GM18907 (cell line): ENCODE data around the gene CYTIP.
"Not testable (repeated sequence)": the region's sequence is repeated elsewhere in the genome, so short reads cannot be mapped to it uniquely, and the experiment has no call there.

ENCODE experiments used
- ATAC-seq: cut with Tn5 transposase; IDR thresholded peaks from one replicate; pipeline ENCODE4 v1.9.1; 2021; ENCODE audit warnings: mild to moderate bottlenecking, moderate library complexity; ENCODE audit not compliant: unreplicated experiment

CYTIP gene

GRCh38 chr2:157386747-157387146, 57.1 kb downstream of the CYTIP start:
- ATAC-seq = no peak

- no peak for ATAC-seq
Measured at GRCh38 chr2:157386247-157386646, 57.6 kb downstream of the CYTIP start.

- no peak for ATAC-seq
Measured at GRCh38 chr2:157377861-157378260, 66.0 kb downstream of the CYTIP start.

- ATAC-seq = no peak
Measured at GRCh38 chr2:157376041-157376440, 67.8 kb downstream of the CYTIP start.

DNA sequence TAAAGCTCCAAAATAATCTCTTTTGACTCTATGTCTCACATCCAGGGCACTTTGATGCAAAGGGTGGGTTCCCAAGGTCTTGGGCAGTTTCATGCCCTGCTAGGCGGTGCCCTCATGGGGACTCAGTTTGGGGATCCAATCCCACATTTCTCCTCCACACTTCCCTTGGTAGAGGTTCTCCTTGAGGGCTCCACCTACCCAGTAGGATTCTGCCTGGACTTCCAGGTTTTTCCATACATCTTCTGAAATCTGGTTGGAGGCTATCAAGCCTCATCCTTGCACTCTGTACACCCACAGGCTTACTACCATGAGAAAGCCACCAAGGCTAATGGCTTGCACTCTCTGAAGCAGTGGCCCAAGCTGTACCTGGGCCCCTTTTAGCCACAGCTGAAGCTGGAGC, 68.5 kb downstream of the CYTIP start:
- no peak for ATAC-seq

DNA sequence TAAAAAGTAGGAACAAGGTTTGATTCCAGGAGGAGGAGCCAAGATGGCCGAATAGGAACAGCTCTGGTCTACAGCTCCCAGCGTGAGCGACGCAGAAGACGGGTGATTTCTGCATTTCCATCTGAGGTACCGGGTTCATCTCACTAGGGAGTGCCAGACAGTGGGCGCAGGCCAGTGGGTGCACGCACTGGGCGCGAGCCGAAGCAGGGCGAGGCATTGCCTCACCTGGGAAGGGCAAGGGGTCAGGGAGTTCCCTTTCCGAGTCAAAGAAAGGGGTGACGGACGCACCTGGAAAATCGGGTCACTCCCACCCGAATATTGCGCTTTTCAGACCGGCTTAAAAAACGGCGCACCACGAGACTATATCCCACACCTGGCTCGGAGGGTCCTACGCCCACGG, 75.4 kb downstream of the CYTIP start:
- ATAC-seq = not testable (repeated sequence)

DNA sequence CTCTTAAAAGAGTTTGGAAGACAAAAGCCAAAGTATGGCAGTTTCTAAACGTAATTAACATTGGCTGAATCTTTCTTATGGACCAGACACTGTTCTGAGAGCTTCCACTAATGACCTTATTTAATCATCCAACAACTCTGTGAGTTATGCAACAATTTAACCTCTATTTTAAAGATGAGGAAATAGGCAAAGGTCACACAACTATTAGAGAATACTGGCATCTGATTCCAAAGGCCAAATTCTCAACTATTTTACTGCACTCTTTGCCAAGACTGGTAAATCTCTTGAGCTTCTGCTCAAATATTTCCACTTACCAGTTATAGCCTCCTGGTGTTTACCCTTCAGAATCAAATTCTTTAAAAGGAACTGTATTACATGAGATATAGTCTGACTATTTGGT, 76.2 kb downstream of the CYTIP start:
- ATAC-seq = no peak
